PFSK-1 (cell line): ENCODE results near the gene CLEC16A.

Source experiments
- SIN3A ChIP-seq: IDR thresholded peaks from 2 replicates; pipeline ENCODE4 v1.6.1; 2012; ENCODE audit warnings: mild to moderate bottlenecking, low read length, moderate library complexity, borderline replicate concordance; ENCODE audit not compliant: insufficient read depth
- TAF1 ChIP-seq: IDR thresholded peaks from 2 replicates; pipeline ENCODE4 v1.6.1; 2012; ENCODE audit warnings: low read length, control low read depth, borderline replicate concordance; ENCODE audit not compliant: insufficient read depth
- TF ChIP-seq, protein P1 (sequence below), 2 experiments: IDR thresholded peaks; 2 replicates each; pipeline versions ENCODE4 v1.6.1 to v1.8.0; 2011 to 2012; ENCODE audit warnings: low read depth in 2 of 2, low read length in 2 of 2, control low read depth in 1 of 2, inconsistent platforms in 1 of 2, mild to moderate bottlenecking in 1 of 2, moderate library complexity in 1 of 2; ENCODE audit not compliant: insufficient read depth in 1 of 2

DNA sequence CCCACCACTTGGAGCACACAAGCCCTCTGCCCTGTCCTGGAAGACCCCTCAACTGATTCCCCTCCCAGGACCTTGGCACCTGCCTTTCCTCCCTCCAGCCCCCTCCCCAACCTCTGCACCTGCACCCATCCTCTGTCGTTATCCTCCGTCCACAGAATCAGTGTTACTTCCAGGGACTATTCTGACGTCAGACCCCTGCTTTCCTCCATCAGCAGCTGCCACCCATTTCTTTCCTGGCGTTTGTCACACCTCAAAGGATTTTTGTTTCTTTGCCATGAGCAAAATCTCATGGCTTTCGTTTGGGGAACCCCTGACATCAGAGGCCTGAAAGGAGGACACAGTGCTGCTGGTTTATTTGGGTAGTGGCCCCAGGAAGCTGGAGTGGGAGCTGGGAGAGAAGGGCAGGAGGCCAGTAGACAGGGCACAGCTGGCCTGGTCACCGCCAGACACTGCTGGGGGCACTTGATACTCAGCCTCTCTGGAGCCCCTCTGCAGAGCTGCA lies 243.2 kb downstream of the CLEC16A start:
- TF ChIP-seq SIN3A (no peak), TAF1 (no peak)
- TF ChIP-seq, protein P1, sequence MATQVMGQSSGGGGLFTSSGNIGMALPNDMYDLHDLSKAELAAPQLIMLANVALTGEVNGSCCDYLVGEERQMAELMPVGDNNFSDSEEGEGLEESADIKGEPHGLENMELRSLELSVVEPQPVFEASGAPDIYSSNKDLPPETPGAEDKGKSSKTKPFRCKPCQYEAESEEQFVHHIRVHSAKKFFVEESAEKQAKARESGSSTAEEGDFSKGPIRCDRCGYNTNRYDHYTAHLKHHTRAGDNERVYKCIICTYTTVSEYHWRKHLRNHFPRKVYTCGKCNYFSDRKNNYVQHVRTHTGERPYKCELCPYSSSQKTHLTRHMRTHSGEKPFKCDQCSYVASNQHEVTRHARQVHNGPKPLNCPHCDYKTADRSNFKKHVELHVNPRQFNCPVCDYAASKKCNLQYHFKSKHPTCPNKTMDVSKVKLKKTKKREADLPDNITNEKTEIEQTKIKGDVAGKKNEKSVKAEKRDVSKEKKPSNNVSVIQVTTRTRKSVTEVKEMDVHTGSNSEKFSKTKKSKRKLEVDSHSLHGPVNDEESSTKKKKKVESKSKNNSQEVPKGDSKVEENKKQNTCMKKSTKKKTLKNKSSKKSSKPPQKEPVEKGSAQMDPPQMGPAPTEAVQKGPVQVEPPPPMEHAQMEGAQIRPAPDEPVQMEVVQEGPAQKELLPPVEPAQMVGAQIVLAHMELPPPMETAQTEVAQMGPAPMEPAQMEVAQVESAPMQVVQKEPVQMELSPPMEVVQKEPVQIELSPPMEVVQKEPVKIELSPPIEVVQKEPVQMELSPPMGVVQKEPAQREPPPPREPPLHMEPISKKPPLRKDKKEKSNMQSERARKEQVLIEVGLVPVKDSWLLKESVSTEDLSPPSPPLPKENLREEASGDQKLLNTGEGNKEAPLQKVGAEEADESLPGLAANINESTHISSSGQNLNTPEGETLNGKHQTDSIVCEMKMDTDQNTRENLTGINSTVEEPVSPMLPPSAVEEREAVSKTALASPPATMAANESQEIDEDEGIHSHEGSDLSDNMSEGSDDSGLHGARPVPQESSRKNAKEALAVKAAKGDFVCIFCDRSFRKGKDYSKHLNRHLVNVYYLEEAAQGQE (IDR thresholded peaks at IDR 0.05; ENCODE audit: insufficient read depth in 1 of 2, low read depth in 2 of 2, low read length in 2 of 2): no peak
